Measurements from ENCODE around the gene ATP1B2.
"Not testable (repeated sequence)": the region's sequence is repeated elsewhere in the genome, so short reads cannot be mapped to it uniquely, and the experiment has no call there.

Gene ATP1B2

GRCh38 chr17:7650509-7651096 lies at the start of gene ATP1B2:
TSS of gene ATP1B2 (plus strand) at chr17:7650926. CDS start at chr17:7651519, 593 bp downstream.
- peak; percentile 60 for DNase-seq (ENCODE audit: low read depth, low spot score)

GRCh38 chr17:7606280-7606679 lies 44.4 kb upstream of the ATP1B2 start:
- no peak for DNase-seq (ENCODE audit: low read depth, low spot score)

GRCh38 chr17:7610641-7611040 lies 40.1 kb upstream of the ATP1B2 start:
- DNase-seq (ENCODE audit: low read depth, low spot score), result no peak

- peak; percentile 13 for DNase-seq (ENCODE audit: low read depth, low spot score)
Measured at GRCh38 chr17:7611635-7612293, 39.0 kb upstream of the ATP1B2 start.

GRCh38 chr17:7612294-7612640 lies 38.5 kb upstream of the ATP1B2 start:
- peak; percentile 37 for DNase-seq (ENCODE audit: low read depth, low spot score)

- peak; percentile 46 for DNase-seq (ENCODE audit: low read depth, low spot score)
Measured at GRCh38 chr17:7613769-7614424, 36.8 kb upstream of the ATP1B2 start.

GRCh38 chr17:7614425-7615264 lies 36.1 kb upstream of the ATP1B2 start, which contains the start of gene FXR2:
TSS of gene FXR2 (minus strand) at chr17:7614897. CDS start at chr17:7614532, 365 bp downstream.
- DNase-seq (ENCODE audit: low read depth, low spot score), result peak; percentile 100

GRCh38 chr17:7615265-7615747 lies 35.4 kb upstream of the ATP1B2 start:
- no peak for DNase-seq (ENCODE audit: low read depth, low spot score)

GRCh38 chr17:7618608-7619007 lies 32.1 kb upstream of the ATP1B2 start:
- DNase-seq (ENCODE audit: low read depth, low spot score), result no peak

- no peak for DNase-seq (ENCODE audit: low read depth, low spot score)
Measured at GRCh38 chr17:7620835-7621234, 29.9 kb upstream of the ATP1B2 start.

GRCh38 chr17:7623661-7624060 lies 27.1 kb upstream of the ATP1B2 start:
- no peak for DNase-seq (ENCODE audit: low read depth, low spot score)

- DNase-seq (ENCODE audit: low read depth, low spot score), result not testable (repeated sequence)
Measured at GRCh38 chr17:7625749-7626148, 25.0 kb upstream of the ATP1B2 start.

GRCh38 chr17:7626307-7626706 lies 24.4 kb upstream of the ATP1B2 start:
- DNase-seq (ENCODE audit: low read depth, low spot score), result no peak

- DNase-seq (ENCODE audit: low read depth, low spot score), result no peak
Measured at GRCh38 chr17:7626956-7627249, 23.8 kb upstream of the ATP1B2 start.

GRCh38 chr17:7627250-7628121 lies 23.2 kb upstream of the ATP1B2 start, which contains the start of gene SAT2:
TSS of gene SAT2 (minus strand) at chr17:7627821. CDS start at chr17:7627635, 186 bp downstream.
- peak; percentile 97 for DNase-seq (ENCODE audit: low read depth, low spot score)

- DNase-seq (ENCODE audit: low read depth, low spot score), result no peak
Measured at GRCh38 chr17:7629939-7630571, 20.7 kb upstream of the ATP1B2 start, which contains the start of gene SHBG. TSS of gene SHBG (plus strand) at chr17:7630135. CDS start at chr17:7630173, 38 bp downstream.

GRCh38 chr17:7631398-7632380 lies 19.0 kb upstream of the ATP1B2 start:
- no peak for DNase-seq (ENCODE audit: low read depth, low spot score)

GRCh38 chr17:7632492-7632894 lies 18.2 kb upstream of the ATP1B2 start:
- peak; percentile 61 for DNase-seq (ENCODE audit: low read depth, low spot score)

- DNase-seq (ENCODE audit: low read depth, low spot score), result no peak
Measured at GRCh38 chr17:7633093-7633492, 17.6 kb upstream of the ATP1B2 start.
